Measurements from ENCODE around the gene CIP2A. TPM values are rescaled to one million over a fixed set of nuclear protein-coding genes. Genes with fewer than 3 reads are reported as not detected.
"Not testable (repeated sequence)": the region's sequence is repeated elsewhere in the genome, so short reads cannot be mapped to it uniquely, and the experiment has no call there.

The CIP2A gene
- total RNA-seq = 10 to 100 TPM; 48.3 to 53.4 TPM

- Mint-ChIP-seq H3K36me3 (peaks cover 17 to 25% of the 10 kb centered on the region in 2 donors), H3K27ac (peak within 1 kb of the TSS; percentile 99), H3K9me3 (no peaks in the 10 kb centered on the region)
- peak; percentile 79 to 90 for DNase-seq (ENCODE audit: low spot score in 2 of 2)
- ATAC-seq = peak; percentile 81 to 92
Observed at GRCh38 chr3:108589081-108589997, at the start of gene CIP2A, which contains the start of gene DZIP3. Gene CIP2A, minus strand, starts transcription at chr3:108589438. Its CDS starts 63 bp downstream, at chr3:108589375. Gene DZIP3, plus strand, starts transcription at chr3:108589722. Its CDS starts 15,685 bp downstream, at chr3:108605407.

GRCh38 chr3:108629974-108630373 is 40.7 kb upstream of the CIP2A start:
- DNase-seq (ENCODE audit: low spot score in 2 of 2) = no peak
- peaks cover 0 to 2% of the 10 kb centered on the region in 2 donors for H3K36me3 Mint-ChIP-seq
- no peak overlapping the region for H3K27ac Mint-ChIP-seq
- ATAC-seq = no peak
- H3K9me3 Mint-ChIP-seq = no peaks in the 10 kb centered on the region

DNA sequence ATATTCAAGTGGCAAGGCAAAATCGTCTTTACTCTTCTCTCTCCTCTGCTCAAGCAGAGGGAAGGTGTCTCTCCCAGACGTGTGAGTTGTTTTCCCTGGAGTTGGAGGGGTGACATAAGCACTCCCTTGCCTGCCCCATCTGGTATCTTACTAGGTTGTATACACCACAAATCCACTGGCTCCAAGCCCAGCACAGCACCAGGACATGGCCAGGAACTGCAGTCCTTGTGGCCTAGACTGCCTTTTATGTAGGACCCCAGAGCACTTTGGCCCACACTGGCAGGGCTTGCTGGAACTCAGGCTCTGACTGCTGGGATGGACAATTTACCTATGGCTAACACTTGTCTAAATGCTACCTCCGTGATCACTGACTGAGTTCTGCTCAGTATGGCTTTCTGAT is 34.3 kb upstream of the CIP2A start:
- Mint-ChIP-seq H3K9me3 (peaks cover 0 to 11% of the 10 kb centered on the region in 2 donors), H3K36me3 (peaks cover 0 to 5% of the 10 kb centered on the region in 2 donors), H3K27ac (no peak overlapping the region)
- no peak for ATAC-seq
- DNase-seq (ENCODE audit: low spot score in 2 of 2) = no peak

DNA sequence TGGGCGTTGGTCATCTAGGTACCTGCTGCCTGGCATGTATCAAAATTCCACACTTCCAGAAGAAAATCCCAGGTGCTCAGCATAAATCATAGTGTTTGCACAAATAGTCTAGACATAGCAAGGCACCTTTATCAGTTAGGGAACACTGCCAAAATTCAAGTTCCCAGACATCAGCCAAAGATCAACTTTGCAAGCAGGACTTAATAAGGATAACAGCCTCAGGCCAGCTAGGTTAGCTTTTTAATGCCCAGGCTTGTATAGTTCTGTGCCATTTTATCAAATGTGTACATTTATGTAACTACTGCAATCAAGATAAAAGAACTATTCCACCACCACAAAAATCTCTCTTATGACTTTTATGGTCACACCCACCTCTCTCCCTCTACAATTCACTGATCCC is 31.0 kb upstream of the CIP2A start:
- no peak for ATAC-seq
- peaks cover 0 to 5% of the 10 kb centered on the region in 2 donors for H3K36me3 Mint-ChIP-seq
- H3K27ac Mint-ChIP-seq = no peak overlapping the region

DNA sequence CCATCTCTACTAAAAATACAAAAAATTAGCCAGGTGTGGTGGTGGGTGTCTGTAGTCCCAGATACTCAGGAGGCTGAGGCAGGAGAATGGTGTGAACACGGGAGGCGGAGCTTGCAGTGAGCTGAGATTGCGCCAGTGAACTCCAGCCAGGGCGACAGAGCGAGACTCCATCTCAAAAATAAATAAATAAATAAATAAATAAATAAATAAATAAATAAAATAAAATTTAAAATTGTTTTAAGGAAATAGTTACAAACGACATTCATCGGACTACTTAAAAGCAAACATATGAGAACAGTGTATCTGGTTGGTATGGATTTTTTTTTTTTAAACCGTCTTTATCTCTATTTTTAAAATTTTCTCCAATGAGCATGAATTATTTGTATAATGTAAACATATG is 26.9 kb upstream of the CIP2A start:
- H3K27ac Mint-ChIP-seq = peak overlapping the region in 1 of 2 donors; percentile 41
- H3K36me3 Mint-ChIP-seq, ATAC-seq: not testable (repeated sequence)

More for the DNA sequence above, 31.0 kb upstream of the CIP2A start:
- peaks cover 0 to 11% of the 10 kb centered on the region in 2 donors for H3K9me3 Mint-ChIP-seq
- DNase-seq (ENCODE audit: low spot score in 2 of 2) = no peak

GRCh38 chr3:108610651-108611050 is 21.4 kb upstream of the CIP2A start:
- Mint-ChIP-seq H3K9me3 (no peaks in the 10 kb centered on the region), H3K36me3 (no peaks in the 10 kb centered on the region), H3K27ac (no peak overlapping the region)
- no peak for ATAC-seq
- no peak for DNase-seq (ENCODE audit: low spot score in 2 of 2)

More for the DNA sequence above, 26.9 kb upstream of the CIP2A start:
- H3K9me3 Mint-ChIP-seq; DNase-seq (ENCODE audit: low spot score in 2 of 2): not testable (repeated sequence)

GRCh38 chr3:108608750-108609149 is 19.5 kb upstream of the CIP2A start:
- no peak overlapping the region for H3K27ac Mint-ChIP-seq
- ATAC-seq (no peak), DNase-seq (ENCODE audit: low spot score in 2 of 2) (no peak)
- H3K36me3 Mint-ChIP-seq = no peaks in the 10 kb centered on the region
- H3K9me3 Mint-ChIP-seq = no peaks in the 10 kb centered on the region

DNA sequence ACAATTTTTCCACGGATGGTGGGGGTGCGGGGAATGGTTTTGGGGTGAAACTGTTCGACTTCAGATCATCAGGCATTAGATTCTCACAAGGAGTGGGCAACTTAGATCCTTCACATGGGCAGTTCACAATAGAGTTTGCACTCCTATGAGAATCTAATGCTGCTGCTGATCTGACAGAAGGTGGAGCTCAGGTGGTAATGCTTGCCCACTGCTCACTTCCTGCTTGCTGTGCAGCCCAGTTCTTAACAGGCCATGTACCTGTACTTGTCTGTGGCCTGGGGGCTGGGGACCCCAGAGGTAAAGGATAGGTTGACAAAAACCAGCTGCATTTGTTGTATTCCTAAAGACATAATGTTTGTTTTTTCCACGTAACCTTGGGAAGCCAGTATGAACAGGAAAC is 16.3 kb upstream of the CIP2A start:
- no peak for DNase-seq (ENCODE audit: low spot score in 2 of 2)
- peak overlapping the region in 1 of 2 donors; percentile 19 for H3K27ac Mint-ChIP-seq
- ATAC-seq = no peak

DNA sequence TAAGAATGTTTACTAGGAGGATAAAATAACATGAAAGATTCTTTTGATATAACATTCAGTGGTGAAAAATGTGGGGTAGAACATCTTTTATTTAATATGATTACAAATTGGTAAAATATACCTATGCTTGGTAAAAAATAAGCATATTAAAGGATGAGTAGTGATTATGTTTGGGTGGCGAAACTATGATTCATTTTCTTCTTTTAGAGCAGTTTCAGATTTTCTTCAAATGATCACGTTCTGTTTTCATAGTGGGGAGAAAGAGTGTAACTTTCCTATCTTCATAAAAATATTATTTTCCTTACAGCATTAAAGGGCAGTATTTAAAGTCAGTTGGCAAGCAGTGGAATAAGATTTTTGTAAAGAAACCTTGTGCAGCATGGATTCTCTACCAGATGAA is 15.8 kb upstream of the CIP2A start:
- peaks cover 0 to 14% of the 10 kb centered on the region in 2 donors for H3K36me3 Mint-ChIP-seq
- no peaks in the 10 kb centered on the region for H3K9me3 Mint-ChIP-seq
- DNase-seq (ENCODE audit: low spot score in 2 of 2) = no peak
- H3K27ac Mint-ChIP-seq = peak overlapping the region in 1 of 2 donors; percentile 19
- no peak for ATAC-seq

More for the DNA sequence above, 16.3 kb upstream of the CIP2A start:
- Mint-ChIP-seq H3K36me3 (peaks cover 0 to 14% of the 10 kb centered on the region in 2 donors), H3K9me3 (no peaks in the 10 kb centered on the region)

GRCh38 chr3:108603691-108604090 is 14.5 kb upstream of the CIP2A start:
- Mint-ChIP-seq H3K36me3 (peaks cover 0 to 14% of the 10 kb centered on the region in 2 donors), H3K9me3 (no peaks in the 10 kb centered on the region), H3K27ac (peak overlapping the region in 1 of 2 donors; percentile 80)
- no peak for DNase-seq (ENCODE audit: low spot score in 2 of 2)
- ATAC-seq = peak in 1 of 2 donors; percentile 25

- DNase-seq (ENCODE audit: low spot score in 2 of 2) = no peak
- H3K36me3 Mint-ChIP-seq = peaks cover 0 to 14% of the 10 kb centered on the region in 2 donors
- ATAC-seq = no peak
- peak overlapping the region in 1 of 2 donors; percentile 80 for H3K27ac Mint-ChIP-seq
- no peaks in the 10 kb centered on the region for H3K9me3 Mint-ChIP-seq
Observed at GRCh38 chr3:108602935-108603294, 13.7 kb upstream of the CIP2A start.

DNA sequence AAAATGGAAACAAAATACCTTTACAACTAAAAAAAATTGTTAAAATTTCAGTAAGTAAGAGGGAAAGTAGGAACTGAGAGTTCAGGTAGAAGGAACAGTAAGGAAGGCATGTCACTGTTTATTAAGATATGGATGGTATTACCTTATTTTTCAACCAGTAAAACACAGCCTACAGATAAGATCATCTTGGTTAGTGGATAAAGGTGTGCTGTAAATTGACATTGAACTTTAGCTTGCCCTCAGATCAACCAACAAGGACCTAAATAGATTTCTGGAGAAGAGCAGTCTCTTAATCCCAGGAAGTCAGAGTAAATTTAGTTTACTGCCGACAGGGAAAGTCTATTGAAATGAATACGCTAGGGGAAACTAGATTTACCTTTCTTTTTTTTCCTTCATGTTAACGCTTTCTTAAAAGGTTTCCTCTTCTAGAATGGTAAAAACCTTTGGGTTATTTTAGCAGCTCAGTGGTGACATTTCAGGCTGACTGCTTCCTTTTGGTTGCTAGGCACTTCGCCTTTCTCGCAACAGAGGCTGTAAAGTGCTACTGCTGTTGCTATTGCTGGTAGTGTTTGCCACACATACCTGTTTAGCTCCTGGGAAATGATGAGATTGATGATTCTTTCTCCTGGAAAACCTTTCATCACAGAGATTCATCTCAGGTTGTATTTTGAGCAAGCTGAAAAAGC is 13.2 kb upstream of the CIP2A start:
- Mint-ChIP-seq H3K27ac (peak overlapping the region in 1 of 2 donors; percentile 80), H3K36me3 (peaks cover 0 to 14% of the 10 kb centered on the region in 2 donors), H3K9me3 (no peaks in the 10 kb centered on the region)
- ATAC-seq = peak; percentile 65 to 85
- no peak for DNase-seq (ENCODE audit: low spot score in 2 of 2)

DNA sequence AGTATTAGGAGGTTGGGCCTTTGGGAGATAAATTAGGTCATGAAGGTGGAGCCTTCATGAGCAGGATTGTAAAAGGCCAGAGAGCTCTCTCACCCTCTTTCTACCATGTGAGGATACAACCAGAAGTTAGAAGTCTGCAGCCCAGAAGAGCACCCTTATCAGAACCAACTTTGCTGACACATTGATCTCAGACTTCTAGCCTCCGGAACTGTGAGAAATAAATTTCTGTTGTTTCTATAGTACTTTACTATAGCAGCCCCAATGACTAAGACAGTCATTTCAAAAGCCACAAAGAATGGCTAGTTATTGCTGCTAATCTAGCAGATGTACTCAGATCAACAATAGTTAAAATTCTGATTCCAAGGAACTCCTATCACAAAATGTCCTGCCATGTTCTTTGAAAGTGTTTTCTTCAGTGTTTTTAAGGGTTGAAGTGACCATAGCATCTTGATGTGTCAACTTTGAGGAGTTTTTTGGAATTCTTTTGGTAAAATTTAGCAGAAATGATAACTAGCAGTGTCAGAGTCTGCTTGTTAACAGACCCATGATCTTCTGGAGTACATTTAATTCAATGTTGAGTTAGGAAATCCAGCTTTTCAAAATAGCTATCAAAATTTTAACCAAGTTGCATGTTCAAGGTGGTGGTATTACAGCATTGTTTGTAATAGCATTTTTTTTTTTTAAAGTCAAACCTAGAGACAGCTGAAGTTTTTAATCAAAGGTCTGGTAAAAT is 10.6 kb upstream of the CIP2A start:
- DNase-seq (ENCODE audit: low spot score in 2 of 2) (no peak), ATAC-seq (peak; percentile 24 to 83)
- no peaks in the 10 kb centered on the region for H3K9me3 Mint-ChIP-seq
- H3K27ac Mint-ChIP-seq = no peak overlapping the region
- peaks cover 0 to 14% of the 10 kb centered on the region in 2 donors for H3K36me3 Mint-ChIP-seq

DNA sequence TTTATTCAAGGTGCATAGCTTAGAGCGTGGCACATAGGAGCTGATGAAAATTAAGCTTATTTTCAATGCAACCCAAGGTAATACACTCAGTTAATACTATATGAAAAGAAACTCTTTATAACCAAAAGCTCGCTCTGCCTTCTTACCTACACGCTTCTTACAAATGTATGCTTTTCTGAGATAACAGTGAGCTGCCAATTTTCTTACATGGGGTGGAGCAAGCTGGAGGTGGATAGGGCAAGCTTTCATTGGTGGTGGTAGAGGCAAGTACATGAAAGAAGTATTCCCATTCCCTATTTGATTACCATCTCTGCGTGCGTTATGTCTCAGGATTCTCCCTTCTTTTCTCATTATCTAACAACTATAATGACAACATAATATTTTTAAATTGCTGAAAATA is 9.1 kb upstream of the CIP2A start:
- H3K9me3 Mint-ChIP-seq = no peaks in the 10 kb centered on the region
- DNase-seq (ENCODE audit: low spot score in 2 of 2) = no peak
- H3K36me3 Mint-ChIP-seq = peaks cover 0 to 14% of the 10 kb centered on the region in 2 donors
- ATAC-seq = no peak
- no peak overlapping the region for H3K27ac Mint-ChIP-seq

DNA sequence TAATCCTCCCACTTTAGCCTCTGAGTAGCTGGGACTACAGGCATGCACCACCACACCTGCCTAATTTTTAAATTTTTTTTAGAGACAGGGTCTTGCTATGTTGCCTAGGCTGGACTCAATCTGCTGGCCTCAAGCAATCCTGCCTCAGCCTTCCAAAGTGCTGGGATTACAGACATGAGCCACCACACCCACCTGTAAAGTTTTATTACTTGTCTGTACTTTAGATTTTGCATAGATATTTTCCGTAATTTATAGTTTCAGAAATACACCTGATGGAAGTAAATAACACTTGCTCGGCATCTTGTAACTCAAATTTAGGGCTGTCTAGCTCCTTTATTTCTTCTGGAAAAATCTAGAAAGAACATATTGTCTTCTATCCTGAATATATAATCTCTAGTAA is 6.1 kb upstream of the CIP2A start:
- ATAC-seq (no peak), DNase-seq (ENCODE audit: low spot score in 2 of 2) (no peak)
- peaks cover 0 to 10% of the 10 kb centered on the region in 2 donors for H3K36me3 Mint-ChIP-seq
- no peaks in the 10 kb centered on the region for H3K9me3 Mint-ChIP-seq
- H3K27ac Mint-ChIP-seq = no peak overlapping the region

- H3K9me3 Mint-ChIP-seq = no peaks in the 10 kb centered on the region
- H3K27ac Mint-ChIP-seq = peak overlapping the region; percentile 99
- no peak for ATAC-seq
- H3K36me3 Mint-ChIP-seq = peaks cover 17 to 25% of the 10 kb centered on the region in 2 donors
- DNase-seq (ENCODE audit: low spot score in 2 of 2) = no peak
Observed at GRCh38 chr3:108590460-108590859, 1.2 kb upstream of the CIP2A start.

- ATAC-seq (no peak), DNase-seq (ENCODE audit: low spot score in 2 of 2) (no peak)
- peaks cover 17 to 25% of the 10 kb centered on the region in 2 donors for H3K36me3 Mint-ChIP-seq
- peak overlapping the region; percentile 99 for H3K27ac Mint-ChIP-seq
- no peaks in the 10 kb centered on the region for H3K9me3 Mint-ChIP-seq
Observed at GRCh38 chr3:108589998-108590323, 723 bp upstream of the CIP2A start.

Data from activated naive CD4-positive, alpha-beta T cell treated with anti-CD3 and anti-CD28 coated beads, Interleukin-2, amount 50 U/mL, for 72 hours (primary cell).